ENCODE results near the gene RGMA.

RGMA gene

DNA sequence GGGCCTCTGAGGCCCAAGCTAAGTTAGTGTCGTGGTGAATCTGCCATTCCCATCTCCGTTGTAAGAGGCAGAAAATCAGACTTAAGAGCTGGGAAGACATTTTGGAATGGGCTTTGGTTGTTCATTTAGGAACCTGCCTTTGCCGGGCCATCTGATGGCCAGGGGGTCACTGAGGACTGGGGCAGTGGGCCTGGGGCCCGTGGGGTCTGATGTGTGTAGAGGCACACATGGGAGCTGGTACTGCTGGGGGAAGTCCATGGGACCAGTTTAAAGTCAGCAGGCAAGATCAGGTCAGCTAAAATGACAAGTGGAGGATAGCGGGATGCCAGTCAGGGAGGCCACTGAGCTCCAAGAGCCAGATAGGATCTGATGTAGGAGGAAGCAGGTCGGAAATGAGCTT lies 38.3 kb upstream of the RGMA start:
- H3K4me3 ChIP-seq (ENCODE audit: low read depth, low read length) = no peak overlapping the region
- TF ChIP-seq CTCF (conservative IDR thresholded peaks at IDR 0.05; ENCODE audit: low read depth, low read length) = no peak
- DNase-seq (ENCODE audit: low read depth) = no peak

- H3K4me3 ChIP-seq (ENCODE audit: low read depth, low read length) = no peak overlapping the region
- TF ChIP-seq CTCF (conservative IDR thresholded peaks at IDR 0.05; ENCODE audit: low read depth, low read length) = no peak
- DNase-seq (ENCODE audit: low read depth) = no peak
These were observed 37.6 kb upstream of the RGMA start for GRCh38 chr15:93126599-93126998.

GRCh38 chr15:93126148-93126547 lies 37.1 kb upstream of the RGMA start:
- no peak for TF ChIP-seq CTCF (conservative IDR thresholded peaks at IDR 0.05; ENCODE audit: low read depth, low read length)
- no peak for DNase-seq (ENCODE audit: low read depth)
- H3K4me3 ChIP-seq (ENCODE audit: low read depth, low read length) = no peak overlapping the region

DNA sequence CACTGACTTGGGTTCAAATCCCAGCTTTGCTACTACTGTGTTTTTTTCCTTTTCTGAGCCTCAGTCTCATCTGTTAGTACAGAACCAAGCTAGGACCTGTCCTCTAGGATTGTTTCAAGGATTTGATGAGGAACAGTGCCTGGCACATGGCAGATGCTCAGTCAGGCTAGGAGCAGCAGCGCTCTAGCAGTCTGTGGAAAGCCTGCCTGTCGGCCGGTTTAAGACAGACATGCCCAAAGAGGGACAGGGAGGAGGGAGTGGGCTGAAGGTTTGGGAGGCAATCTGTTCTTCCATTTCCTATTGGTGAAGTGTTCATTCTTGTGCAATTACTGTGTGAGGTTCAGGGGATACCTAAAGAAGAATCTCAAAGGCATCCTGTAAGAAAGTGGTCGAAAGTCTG lies 35.1 kb upstream of the RGMA start:
- no peak overlapping the region for H3K4me3 ChIP-seq (ENCODE audit: low read depth, low read length)
- TF ChIP-seq CTCF (conservative IDR thresholded peaks at IDR 0.05; ENCODE audit: low read depth, low read length) = no peak
- no peak for DNase-seq (ENCODE audit: low read depth)

DNA sequence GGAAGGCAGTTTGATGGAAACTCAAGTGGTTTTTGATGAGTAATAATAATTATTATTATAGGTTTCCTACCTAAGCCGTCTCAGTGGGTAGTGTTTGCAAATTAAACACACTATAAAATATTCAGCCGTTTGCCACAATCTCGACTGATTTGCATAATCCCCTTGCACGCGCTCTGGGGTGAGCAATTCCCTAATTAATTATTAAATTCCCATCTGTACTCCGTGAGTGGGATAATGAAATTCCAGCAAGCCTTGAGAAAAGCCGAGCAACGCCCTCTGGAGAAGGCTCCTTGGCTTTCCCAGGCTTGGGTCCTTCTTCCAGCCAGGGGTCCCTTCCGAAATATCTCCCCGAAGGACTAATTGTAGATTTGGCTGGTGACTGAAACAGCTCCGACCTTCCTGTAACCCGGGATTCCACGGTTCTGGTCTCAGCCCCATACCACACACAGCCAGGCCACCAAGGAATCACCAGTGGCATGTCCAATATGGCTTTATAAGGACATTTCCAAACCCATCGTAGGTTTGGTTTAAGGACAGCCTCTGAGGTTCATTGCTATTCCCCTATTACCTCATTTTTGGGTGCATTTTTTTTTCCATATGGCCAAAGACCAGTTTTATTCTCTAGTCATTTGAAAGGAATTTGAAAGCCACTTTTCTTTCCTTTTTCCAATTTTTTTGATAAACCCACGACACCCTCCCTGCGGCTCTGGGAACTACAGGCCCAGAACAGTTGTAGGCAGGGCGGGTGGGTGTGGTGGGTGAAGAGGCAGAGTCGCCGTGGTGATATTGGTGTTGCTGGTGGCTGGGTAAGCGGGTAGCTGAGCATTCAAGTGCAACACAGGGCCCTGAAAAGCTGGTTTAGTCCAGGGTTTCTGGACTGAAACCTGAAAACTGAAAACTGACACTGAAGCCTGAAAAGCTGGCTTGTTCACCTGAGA lies 33.2 kb upstream of the RGMA start:
- no peak overlapping the region for H3K4me3 ChIP-seq (ENCODE audit: low read depth, low read length)
- no peak for TF ChIP-seq CTCF (conservative IDR thresholded peaks at IDR 0.05; ENCODE audit: low read depth, low read length)
- DNase-seq (ENCODE audit: low read depth) = no peak

- DNase-seq (ENCODE audit: low read depth) = no peak
- no peak overlapping the region for H3K4me3 ChIP-seq (ENCODE audit: low read depth, low read length)
- no peak for TF ChIP-seq CTCF (conservative IDR thresholded peaks at IDR 0.05; ENCODE audit: low read depth, low read length)
These were observed 32.1 kb upstream of the RGMA start for GRCh38 chr15:93121107-93121506.

- no peak for DNase-seq (ENCODE audit: low read depth)
These were observed 29.9 kb upstream of the RGMA start for GRCh38 chr15:93118904-93119303.

More at GRCh38 chr15:93118904-93119303, 29.9 kb upstream of the RGMA start:
- TF ChIP-seq CTCF (conservative IDR thresholded peaks at IDR 0.05; ENCODE audit: low read depth, low read length) = no peak
- H3K4me3 ChIP-seq (ENCODE audit: low read depth, low read length) = no peak overlapping the region
